GM21737 (cell line): ENCODE measurements around the gene FBXO30.

ENCODE experiments used
- ATAC-seq: cut with Tn5 transposase; IDR thresholded peaks from one replicate; pipeline ENCODE4 v1.9.1; 2021; ENCODE audit warnings: mild to moderate bottlenecking, moderate library complexity; ENCODE audit not compliant: unreplicated experiment

Gene FBXO30, protein sequence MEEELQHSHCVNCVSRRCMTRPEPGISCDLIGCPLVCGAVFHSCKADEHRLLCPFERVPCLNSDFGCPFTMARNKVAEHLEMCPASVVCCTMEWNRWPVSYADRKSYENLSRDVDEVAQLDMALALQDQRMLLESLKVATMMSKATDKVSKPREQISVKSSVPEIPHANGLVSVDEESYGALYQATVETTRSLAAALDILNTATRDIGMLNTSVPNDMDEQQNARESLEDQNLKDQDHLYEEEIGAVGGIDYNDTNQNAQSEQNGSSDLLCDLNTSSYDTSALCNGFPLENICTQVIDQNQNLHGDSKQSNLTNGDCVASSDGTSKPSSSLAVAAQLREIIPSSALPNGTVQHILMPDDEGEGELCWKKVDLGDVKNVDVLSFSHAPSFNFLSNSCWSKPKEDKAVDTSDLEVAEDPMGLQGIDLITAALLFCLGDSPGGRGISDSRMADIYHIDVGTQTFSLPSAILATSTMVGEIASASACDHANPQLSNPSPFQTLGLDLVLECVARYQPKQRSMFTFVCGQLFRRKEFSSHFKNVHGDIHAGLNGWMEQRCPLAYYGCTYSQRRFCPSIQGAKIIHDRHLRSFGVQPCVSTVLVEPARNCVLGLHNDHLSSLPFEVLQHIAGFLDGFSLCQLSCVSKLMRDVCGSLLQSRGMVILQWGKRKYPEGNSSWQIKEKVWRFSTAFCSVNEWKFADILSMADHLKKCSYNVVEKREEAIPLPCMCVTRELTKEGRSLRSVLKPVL

DNA sequence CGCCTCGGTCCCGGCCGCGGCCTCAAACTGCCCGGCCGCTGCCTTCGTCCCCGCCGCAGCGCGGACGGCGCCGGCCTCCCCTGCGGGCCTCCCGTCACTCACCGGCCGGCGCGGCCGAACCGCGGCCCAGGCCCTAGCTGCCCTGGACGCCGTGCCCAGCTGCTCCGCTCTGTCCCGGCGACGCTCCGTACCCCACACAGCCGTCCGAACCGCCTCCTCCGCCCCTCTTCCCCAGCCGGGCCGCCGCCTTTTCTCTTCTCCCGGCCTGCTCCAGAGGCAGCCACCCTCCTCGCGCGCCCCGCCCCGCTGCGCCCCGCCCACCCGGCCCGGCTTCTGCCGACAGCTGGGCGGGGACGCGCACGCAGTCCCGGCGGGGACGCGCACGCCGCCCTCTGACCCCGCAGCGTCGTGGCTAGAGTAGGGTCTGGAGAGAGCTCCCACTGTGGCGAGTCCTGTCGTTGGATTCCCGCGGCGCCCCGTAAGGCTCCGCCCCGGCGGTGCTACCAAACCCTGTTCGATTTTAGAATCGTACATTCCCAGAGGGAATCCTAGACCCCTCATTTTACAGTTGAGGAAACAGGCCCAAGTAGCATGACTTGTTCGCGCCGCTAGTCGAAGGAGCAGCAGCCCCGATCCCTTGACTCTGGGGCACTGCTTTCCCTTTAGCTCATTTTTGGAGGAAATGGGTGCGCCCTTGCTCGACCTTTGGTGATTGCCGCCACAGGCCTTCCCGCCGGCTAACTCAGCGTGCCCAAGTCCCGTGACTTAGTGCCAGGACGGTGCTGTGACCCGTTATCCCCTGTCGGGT lies at the start of gene FBXO30:
TSS of gene FBXO30 (minus strand) at position 295 of the 808 bp plus-strand sequence. CDS start 8,390 bp downstream, outside the sequence.
- ATAC-seq: peak; percentile 76

DNA sequence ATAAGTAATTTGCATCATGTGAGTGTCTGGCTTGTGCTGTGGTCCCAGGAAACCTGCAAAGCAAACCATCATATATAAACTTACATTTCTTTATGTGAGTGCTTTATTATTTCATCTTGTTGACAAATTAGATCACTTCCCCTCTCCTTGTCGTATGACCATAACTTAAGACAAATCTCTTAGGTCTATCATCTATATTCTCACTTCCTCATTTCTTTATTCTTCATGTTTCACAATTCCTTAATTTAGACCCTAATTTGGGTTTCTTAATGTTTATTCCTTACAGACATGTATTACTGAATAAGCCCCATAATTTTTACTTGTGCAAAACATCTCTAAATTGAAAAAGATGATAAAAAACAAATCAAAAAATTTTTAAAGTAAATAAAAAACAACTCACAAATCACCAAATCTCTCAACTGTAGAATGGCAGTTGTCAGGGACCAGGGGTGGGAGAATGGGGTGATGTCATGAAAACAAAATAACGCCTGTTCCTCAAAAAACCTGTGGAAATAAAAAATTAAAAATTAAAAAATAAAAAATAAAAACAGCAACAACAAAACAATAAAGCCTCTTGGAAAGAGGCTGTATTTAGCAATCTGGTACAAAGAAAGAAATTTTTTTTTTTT lies 49.5 kb upstream of the FBXO30 start:
- no peak for ATAC-seq

DNA sequence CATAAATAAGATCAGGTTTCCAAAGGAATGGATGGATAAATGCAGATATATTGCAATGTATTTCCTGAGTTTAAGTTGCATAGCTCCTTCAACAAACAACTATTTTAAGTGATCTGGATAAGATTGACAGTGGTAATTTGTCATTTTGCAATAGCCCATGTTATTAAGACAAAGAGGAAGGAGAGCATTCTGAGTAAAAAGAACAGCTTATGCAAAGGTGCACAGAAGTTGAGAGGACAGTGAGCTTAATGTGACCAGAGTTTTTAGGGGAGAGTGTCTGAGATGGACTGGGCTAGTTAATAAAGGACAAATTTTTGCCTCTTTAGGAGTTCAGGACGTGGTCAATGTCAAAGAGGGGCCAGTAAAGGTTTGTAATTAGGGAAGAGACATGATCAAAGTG lies 48.8 kb upstream of the FBXO30 start:
- ATAC-seq: no peak

DNA sequence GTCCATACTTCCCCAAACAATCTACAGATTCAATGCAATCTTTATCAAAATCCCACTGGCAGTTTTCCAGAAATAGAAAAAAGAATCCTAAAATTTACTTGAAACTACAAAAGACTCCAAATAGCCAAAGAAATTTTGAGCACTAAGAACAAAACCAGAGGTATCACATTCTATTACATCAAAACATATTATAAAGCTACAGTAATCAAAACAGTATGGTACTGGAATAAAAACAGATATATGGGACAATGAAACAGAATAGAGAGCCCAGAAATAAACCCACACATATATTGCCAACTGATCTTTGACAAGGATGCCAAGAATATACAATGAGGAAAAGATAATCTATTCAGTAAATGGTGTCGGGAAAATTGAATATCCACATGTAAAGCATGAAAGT lies 46.0 kb upstream of the FBXO30 start:
- ATAC-seq: no peak

DNA sequence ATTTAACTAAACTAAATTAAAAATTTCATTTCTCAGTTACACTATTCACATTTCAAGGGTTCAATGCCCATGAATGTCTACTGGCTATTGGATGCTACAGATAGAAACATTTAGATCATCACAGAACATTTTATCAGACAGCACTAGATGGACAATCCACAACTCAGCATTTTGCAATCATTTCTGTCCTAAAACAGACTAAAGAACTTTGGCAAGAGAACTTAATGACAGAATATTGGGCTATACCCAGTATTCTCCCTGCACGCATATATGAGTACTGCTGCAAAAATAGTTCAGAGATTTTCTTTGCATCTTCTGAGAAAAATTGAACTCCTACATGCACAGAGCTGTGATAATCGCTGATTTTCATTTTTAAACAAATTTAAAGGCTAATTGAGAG lies 36.1 kb upstream of the FBXO30 start:
- no peak for ATAC-seq

DNA sequence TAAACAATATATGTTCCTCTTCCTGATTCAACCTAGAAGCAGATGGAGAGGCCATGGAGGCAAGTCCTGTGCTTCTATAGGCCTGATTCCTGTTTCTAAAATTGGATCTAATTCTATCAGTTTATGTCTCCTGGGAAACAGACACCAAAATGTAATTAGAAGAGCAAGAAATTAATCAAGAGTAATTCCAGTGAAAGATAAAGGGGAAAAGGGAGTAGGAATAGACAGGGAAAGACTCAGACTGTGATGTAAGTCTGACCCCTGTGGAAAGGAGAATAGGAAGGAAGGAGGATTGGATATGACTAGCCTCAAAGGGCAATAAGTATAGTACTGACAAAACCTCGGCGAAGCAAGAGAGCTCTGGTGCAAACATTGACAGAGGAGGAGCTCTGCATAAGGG lies 33.9 kb upstream of the FBXO30 start:
- no peak for ATAC-seq

DNA sequence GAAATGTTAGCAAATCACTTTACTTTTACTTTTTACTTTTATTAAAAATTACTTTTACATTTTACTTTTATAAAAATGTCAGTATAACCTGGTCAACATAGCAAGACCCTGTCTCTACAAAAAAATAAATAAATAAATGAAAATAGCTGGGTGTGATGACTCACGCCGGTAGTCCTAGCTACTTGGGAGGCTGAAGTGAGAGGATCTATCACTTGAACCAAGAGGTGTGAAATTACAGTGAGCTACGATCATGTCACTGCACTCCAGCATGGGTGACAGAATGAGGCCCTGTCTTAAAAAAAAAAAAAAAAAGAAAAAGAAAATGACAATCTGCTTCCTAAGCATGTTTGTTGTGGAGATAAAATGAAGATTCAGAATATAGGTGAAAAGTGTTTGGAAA lies 31.0 kb upstream of the FBXO30 start:
- ATAC-seq: no peak

DNA sequence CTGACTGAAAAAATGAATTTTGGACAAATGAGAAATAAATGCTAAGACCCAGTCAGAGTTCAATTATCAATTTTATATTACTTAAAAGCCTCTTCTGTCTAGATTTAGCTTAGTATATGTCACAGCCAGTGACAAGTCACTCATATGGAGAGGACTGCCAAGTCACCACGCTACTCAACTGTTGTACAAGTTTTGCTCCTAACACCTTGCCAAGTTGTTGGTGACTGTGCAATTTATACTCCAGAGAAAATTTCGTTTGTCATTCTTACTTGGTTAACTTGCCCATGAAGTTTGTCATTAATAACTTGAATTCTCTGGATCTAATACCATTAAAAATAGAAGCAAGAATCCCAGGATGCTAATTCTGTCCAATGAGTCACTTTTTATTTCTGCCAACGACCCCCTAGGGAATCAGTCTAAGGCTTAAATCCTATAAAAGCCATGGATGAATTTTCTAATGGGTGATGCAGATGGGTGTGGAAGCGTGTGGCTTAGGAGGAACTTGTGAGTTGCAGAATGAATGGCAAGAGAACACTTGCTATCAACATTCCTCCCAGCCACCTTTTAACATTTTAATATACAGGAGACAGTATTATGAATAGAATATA lies 30.4 kb upstream of the FBXO30 start:
- ATAC-seq: no peak

DNA sequence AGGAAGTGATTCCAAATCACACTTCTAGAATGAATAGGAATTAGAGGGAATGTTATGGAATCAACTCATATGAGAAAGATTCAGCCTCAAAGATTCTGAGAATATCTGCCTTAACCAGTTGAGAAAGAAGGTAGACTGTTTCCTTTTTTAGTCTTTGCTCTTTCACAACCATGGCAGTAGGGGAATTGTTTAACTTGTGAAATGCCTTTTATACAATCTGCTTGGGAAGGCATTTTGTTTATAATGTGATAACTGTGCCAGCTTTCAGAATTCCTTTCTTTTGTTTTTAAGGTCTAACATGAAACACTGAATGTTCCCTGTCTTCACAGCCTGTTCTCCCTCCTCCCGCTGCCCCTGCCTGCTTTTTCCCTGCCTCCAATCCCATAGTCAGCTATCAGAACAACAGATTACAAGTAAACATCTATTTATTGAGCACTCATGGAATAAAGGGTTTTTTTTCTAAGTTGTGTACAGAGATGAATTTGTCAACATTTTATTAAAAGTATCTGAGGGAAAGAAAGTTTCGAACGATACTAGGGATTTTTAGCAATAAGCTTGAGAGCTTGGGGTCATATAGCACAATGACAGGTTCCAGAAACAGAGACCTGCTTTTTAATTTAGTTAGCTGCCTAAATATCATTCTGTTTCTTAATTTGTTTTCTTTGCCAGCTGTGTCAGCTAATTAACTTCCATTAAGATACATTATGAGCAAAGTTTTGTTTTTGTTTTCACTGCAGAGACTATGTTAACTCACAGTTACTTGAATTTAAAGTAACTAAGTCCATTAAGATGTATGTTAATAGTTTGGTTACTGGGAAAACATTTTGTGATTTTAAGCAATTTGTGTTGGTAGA lies 28.3 kb upstream of the FBXO30 start:
- no peak for ATAC-seq

DNA sequence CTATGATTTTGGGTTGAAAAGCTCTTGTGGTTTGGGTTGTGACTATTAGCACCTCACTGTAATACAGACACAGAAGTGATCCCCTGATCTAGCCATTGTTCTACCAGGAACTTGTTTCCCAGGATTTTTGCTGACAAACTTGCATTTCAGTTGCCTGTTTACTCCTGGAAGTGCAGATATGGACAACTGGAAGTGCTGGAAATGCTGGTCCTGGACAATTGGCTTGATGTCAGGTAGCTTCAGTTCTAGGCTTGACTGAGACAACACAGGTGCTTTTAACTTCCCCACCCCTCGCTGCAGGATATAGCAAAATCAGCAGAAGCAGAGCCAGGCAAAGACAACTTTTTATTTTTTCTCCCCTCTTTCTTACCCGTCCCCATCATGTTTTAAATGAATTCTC lies 27.1 kb upstream of the FBXO30 start:
- ATAC-seq: no peak

DNA sequence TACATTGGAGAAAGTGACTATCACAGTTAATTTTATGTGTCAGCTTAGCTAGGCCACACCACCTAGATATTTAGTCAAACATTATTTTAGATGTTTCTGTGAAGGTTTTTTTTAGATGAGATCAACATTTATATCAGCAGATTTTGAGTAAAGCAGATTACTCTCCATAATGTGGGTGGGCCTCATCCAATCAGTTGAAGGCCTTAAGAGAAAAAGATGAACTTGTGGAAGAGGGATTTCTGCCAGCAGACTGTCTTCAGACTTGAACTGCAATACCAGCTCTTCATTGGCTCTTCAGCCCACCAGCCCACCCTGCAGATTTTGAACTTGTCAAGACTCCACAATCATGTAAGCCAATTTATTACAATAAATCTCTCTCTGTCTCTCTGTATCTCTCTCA lies 25.1 kb upstream of the FBXO30 start:
- no peak for ATAC-seq

DNA sequence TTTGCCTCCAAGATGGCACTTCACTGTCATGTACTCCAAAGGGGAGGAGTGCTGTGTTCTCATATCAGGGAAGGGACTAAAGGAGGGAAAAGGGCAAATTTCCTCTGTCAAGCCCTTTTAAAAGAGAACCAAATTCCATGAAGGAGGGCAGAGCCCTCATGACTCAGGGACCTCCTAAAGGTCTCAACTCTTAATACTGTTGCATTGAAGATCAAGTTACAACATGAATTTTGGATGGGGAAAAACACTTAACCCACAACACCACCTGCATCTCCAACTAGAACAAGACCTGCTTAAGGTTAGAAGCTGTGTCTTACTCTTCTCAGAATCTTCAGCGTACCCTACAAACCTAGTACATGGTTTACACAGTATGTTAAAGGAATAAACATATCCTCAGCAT lies 23.7 kb upstream of the FBXO30 start:
- no peak for ATAC-seq

DNA sequence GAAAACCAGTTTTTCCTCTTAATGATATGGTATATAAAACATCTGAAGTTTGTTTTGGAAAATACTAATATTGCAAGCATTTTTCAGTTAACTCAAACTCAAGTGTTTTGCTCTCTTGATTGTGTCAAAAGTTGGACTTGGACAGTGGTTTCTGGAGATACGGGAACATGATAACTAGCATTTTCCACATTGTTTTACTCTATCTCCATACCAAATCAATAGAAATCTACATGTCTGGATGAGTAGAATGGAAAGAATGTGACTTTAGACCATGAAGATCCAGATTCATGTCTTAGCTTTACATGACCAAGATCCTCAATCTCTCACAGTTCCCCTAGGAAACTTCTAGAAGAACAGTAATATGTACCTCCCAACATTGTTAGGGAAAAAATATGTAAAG lies 22.2 kb upstream of the FBXO30 start:
- ATAC-seq: no peak

DNA sequence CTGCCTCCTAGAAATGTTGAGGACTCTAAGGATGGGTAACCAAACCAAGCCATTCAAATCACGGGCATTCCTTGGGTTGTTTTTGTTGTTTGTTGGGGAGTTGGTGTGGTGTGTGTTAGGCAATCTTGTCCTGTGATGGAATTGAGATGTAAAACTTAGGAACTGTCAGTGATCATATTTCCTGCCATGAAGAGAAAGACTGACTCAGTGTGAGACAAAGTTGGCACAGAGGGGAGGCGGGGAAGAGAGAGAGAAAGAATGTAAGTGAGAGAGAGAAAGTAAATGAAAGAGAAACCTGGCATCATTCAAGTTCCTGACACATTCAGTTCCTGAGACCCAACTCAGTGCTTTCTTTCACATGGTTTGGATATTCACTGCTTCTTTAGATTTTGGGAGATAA lies 21.6 kb upstream of the FBXO30 start:
- no peak for ATAC-seq

DNA sequence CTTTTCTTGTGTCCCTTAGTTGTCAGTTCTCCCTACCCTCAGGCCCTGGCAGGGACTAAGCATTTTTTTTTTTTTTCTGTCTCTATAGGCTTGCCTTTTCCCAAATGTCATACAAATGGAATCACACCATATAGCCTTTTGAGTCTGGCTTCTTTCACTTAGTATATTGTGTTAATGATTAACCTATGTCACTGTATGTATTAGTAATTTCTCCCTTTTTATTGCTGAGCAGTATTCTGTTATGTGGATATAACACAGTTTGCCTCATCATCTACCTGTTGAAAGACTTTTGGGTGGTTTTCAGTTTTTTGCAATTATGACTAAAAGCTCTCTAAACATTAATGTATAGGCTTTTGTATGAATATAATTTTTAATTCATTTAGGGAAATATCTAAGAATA lies 16.0 kb upstream of the FBXO30 start:
- no peak for ATAC-seq

DNA sequence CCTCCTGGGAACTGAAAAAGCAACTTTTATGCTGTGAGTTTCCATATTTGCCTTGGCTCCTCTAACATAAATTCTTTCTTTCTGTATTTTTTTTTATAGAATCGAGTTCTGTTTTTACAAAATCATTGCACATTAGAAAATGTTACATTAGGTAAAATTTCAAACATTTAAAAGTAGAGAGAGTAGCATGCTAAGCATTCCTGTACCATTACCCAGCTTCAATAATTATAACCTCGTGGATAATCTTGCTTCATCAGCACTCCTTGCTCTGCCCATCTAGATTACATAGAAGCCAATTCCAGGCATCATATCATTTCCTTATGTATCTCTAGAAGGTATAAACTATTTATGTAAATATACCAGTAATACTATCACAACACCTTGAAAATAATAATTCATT lies 15.4 kb upstream of the FBXO30 start:
- no peak for ATAC-seq

DNA sequence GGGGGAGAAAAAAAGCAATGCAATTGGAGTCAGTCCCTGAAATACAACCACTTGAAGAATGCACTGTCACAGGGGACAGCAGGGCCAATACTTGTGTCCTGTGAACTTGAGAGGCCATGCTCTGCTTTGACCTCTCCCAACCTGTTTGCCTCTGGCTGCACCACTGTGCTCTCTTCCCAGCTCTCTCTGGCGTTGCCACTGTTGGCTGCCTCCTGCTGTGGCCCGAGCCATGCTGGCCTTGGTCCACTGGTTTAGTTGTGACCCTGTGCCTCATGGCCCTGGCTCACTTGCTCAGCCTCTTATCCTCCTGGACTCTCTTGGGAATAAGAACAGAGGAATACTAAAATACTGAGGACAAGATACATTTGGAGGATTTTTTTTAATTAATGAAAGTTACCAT lies 14.5 kb upstream of the FBXO30 start:
- no peak for ATAC-seq

DNA sequence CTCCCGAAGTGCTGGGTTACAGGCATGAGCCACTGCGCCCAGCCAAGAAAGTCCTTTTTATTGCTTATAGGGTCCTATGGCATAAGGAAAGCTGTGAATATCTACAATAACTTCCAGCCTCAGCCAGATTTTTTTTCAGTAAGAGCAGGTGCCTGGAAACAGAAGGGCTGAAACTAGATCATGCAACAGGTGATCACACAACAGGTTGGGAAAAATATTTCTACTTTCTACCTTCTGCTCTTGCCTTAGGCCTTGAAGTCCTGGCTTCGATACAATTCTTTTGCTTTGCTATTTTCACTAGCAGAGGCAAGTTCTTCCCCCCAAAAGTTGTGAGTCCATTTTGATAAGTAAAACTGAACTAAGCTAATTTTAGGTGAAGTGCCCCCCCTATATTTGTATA lies 9.7 kb upstream of the FBXO30 start:
- no peak for ATAC-seq

DNA sequence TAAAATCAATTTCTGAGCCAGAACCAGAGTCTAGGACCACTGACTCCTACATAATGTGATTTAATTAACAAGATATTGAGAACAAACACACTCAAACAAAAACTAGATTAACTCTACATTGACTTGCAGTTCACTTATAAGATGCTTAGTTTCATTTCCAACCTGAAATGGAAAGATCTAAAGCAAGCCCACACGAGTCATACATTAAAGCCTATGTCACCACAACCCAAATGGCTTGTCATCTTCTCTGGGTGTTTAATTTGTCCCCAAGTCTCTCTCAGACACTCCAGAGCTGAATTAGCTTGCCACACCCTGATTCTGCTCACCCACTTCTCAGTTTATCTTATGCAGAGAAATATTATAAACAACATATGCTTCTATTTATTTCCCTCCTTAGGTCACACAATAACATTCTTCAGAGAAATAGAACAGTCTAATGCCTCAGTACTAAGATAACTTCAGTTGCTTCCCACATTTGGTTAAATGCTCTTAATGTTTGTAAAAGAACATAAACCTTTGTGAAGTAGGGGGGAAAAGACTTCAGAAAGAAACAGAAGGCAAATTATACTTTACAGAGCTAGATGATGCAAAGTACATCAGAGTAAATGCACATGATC lies 8.8 kb upstream of the FBXO30 start:
- no peak for ATAC-seq
